ENCODE results near the gene LCE4A.

The LCE4A gene

DNA sequence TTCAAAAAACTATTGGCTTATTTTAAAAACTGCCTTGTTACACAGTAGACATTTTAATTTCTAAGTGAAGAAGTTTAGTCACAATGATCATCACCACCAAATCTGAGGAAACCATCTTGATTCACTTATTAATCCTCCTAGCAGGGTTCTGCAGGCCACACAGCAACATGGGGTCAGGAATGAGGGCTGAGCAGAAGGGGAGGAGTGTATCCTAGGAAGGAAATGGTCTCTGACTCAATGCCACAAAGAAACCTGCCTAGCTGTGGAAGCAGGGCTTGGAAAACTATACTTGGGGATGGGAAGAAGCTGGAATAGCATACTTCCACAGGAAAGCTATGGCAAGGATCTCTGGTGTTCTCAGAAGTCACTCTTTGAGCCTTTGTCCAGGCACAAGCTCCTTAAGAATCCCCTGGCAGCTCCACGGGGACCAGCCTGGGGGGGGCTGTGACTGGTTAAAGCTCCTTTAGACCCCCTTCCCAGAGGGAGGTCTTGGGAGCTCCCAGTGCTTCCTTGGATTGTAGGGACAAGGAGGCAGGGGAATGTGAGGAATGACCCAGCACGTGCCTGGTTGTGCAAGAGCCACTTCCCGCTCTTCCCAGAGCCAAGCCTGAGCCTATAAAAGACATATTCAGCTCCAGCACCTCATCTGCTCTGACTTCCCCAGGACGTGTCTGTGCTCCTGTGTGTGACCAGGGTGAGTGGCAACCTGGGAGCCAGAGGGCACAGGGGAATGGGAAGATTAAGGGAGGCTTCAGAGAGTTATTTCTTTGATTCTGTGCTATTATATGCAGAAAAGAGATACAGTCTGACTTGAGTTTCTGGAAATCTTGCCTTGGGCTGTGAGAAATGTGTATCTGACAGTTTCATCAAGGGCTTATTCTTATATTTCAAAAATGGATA lies 10.0 kb upstream of the LCE4A start, which contains the start of gene LCE2A:
LCE2A (plus strand) TSS at position 645 of the 900 bp plus-strand sequence. CDS start 557 bp downstream, outside the sequence.
- Histone ChIP-seq H3K4me1 (ENCODE audit: control insufficient read depth, insufficient read depth, low read length) (no peaks in the 10 kb centered on the region), H3K9me3 (ENCODE audit: control insufficient read depth, insufficient read depth, low read length) (peaks cover 5% of the 10 kb centered on the region), H3K36me3 (ENCODE audit: control insufficient read depth, insufficient read depth, low read length) (no peaks in the 10 kb centered on the region), H3K4me3 (ENCODE audit: low read length) (no peak within 1 kb of the TSS), H3K27me3 (ENCODE audit: control insufficient read depth, insufficient read depth, low read length) (no peaks in the 10 kb centered on the region), H3K27ac (ENCODE audit: low read length) (no peak within 1 kb of the TSS)
- DNase-seq (ENCODE audit: low read depth, low spot score): no peak
- WGBS (ENCODE audit: insufficient coverage, insufficient read length): no CpG with 5 or more reads among the region's 4 CpGs

DNA sequence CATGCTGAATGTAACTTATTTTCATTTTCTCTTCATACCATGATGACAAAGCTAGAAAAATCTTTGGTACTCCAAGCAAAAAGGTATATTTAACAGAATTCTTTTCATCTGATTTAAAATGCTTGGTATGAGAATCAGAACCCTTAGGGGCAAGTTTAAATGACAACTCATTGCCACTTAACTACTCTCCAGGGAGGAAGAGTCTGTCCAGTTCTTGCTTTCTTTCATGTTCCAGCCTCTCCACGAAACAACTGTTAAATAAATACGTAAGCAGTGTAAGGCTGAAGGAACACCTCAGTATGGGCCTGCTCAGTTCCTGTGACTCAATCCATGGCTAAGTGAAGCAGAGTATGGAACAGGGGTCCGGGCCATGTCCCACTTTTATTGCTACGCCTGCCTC lies 8.2 kb upstream of the LCE4A start:
- H3K4me3 ChIP-seq (ENCODE audit: low read length): no peak overlapping the region
- H3K27me3 ChIP-seq (ENCODE audit: control insufficient read depth, insufficient read depth, low read length): no peaks in the 10 kb centered on the region
- no peaks in the 10 kb centered on the region for H3K36me3 ChIP-seq (ENCODE audit: control insufficient read depth, insufficient read depth, low read length)
- peaks cover 5% of the 10 kb centered on the region for H3K9me3 ChIP-seq (ENCODE audit: control insufficient read depth, insufficient read depth, low read length)
- DNase-seq (ENCODE audit: low read depth, low spot score): no peak
- H3K4me1 ChIP-seq (ENCODE audit: control insufficient read depth, insufficient read depth, low read length): no peaks in the 10 kb centered on the region
- no CpG with 5 or more reads among the region's 4 CpGs for WGBS (ENCODE audit: insufficient coverage, insufficient read length)
- no peak overlapping the region for H3K27ac ChIP-seq (ENCODE audit: low read length)

DNA sequence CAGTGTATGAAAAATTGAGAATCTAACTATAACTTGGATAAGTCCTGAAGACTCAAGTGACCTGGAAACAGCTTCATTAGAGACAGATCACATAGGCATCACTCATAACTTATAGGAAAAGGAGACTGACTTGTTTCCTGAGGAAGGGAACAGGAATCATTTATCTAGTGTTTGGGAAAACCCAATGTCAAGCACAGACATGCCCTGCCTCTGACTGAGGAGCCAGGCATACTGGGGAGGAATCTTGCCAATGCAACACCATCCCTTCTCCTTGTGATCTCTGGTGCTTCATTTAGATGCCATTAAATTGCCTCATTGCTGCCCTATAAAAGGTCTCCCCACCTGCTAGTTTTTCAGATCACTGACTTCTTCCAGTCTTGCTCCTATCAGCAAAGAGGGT lies 10.3 kb downstream of the LCE4A start:
- H3K27me3 ChIP-seq (ENCODE audit: control insufficient read depth, insufficient read depth, low read length): no peaks in the 10 kb centered on the region
- H3K4me1 ChIP-seq (ENCODE audit: control insufficient read depth, insufficient read depth, low read length): no peaks in the 10 kb centered on the region
- H3K27ac ChIP-seq (ENCODE audit: low read length): no peak overlapping the region
- H3K4me3 ChIP-seq (ENCODE audit: low read length): no peak overlapping the region
- H3K9me3 ChIP-seq (ENCODE audit: control insufficient read depth, insufficient read depth, low read length): peaks cover 15% of the 10 kb centered on the region
- DNase-seq (ENCODE audit: low read depth, low spot score): no peak
- H3K36me3 ChIP-seq (ENCODE audit: control insufficient read depth, insufficient read depth, low read length): no peaks in the 10 kb centered on the region

DNA sequence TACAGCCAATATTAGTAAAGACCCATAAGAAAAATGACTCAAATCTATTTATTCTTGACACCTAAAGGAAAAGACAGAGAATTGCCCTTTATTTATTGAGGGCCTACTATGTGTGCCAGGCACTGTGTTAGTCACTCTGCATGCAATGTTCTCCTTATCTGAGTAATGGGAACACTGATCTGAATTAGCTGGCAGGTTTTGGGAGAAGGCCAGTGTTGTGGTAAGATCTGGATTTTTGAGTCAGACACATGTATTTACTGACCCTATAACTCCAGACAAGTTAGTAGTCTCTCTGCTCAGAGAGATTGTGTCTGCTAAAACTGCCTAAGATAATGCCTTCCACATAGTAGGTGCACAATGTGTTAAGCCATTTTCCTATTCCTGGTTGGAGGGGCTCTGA lies 17.3 kb downstream of the LCE4A start:
- no peaks in the 10 kb centered on the region for H3K27me3 ChIP-seq (ENCODE audit: control insufficient read depth, insufficient read depth, low read length)
- no peaks in the 10 kb centered on the region for H3K4me1 ChIP-seq (ENCODE audit: control insufficient read depth, insufficient read depth, low read length)
- no peak overlapping the region for H3K4me3 ChIP-seq (ENCODE audit: low read length)
- no peaks in the 10 kb centered on the region for H3K36me3 ChIP-seq (ENCODE audit: control insufficient read depth, insufficient read depth, low read length)
- DNase-seq (ENCODE audit: low read depth, low spot score): no peak
- H3K27ac ChIP-seq (ENCODE audit: low read length): no peak overlapping the region
- H3K9me3 ChIP-seq (ENCODE audit: control insufficient read depth, insufficient read depth, low read length): peaks cover 5% of the 10 kb centered on the region

DNA sequence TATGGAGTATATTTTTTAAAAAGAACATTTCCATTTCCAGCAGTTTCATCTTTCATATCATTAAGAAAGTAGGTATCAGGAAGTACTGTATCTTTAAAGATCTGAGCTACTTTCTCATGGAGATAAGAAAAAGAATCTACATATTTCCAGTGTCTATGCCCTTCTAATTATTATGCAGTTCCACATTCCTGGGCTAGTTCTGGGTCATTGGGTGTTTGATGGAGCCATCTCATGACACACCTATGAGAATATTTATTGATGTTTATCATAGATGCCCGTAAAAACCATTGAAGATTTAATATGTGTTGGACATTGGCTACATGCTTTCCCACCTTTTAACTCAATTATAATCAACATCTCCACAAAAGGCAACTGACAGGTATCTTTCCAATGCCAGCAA lies 21.0 kb downstream of the LCE4A start:
- H3K9me3 ChIP-seq (ENCODE audit: control insufficient read depth, insufficient read depth, low read length): peaks cover 4% of the 10 kb centered on the region
- no peaks in the 10 kb centered on the region for H3K27me3 ChIP-seq (ENCODE audit: control insufficient read depth, insufficient read depth, low read length)
- no peak overlapping the region for H3K4me3 ChIP-seq (ENCODE audit: low read length)
- no peaks in the 10 kb centered on the region for H3K4me1 ChIP-seq (ENCODE audit: control insufficient read depth, insufficient read depth, low read length)
- no peak for DNase-seq (ENCODE audit: low read depth, low spot score)
- H3K36me3 ChIP-seq (ENCODE audit: control insufficient read depth, insufficient read depth, low read length): no peaks in the 10 kb centered on the region
- no peak overlapping the region for H3K27ac ChIP-seq (ENCODE audit: low read length)
- no CpG with 5 or more reads among the region's 1 CpG for WGBS (ENCODE audit: insufficient coverage, insufficient read length)

DNA sequence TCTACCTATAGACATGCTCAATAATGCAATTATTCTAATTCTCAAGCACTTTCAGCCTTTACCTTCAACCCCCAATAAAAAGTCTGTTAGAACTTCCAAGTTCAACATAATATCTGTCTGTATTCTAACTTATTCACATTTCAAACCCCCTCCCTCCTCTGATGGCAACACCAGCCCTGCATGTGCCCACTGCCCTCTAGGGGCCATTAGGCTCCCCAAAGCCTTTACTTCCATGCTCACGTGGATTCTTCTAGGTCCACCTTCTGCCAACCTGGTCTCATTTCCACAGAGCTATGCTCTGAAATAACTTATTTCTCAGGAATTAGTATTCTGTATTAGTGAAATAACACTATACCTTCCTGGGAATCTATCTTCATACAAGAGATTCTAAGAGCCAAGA lies 27.7 kb downstream of the LCE4A start:
- Histone ChIP-seq H3K36me3 (ENCODE audit: control insufficient read depth, insufficient read depth, low read length) (no peaks in the 10 kb centered on the region), H3K27me3 (ENCODE audit: control insufficient read depth, insufficient read depth, low read length) (no peaks in the 10 kb centered on the region), H3K27ac (ENCODE audit: low read length) (no peak overlapping the region), H3K4me1 (ENCODE audit: control insufficient read depth, insufficient read depth, low read length) (no peaks in the 10 kb centered on the region), H3K9me3 (ENCODE audit: control insufficient read depth, insufficient read depth, low read length) (peaks cover 14% of the 10 kb centered on the region), H3K4me3 (ENCODE audit: low read length) (no peak overlapping the region)
- no peak for DNase-seq (ENCODE audit: low read depth, low spot score)
- WGBS (ENCODE audit: insufficient coverage, insufficient read length): no CpG with 5 or more reads among the region's 1 CpG

DNA sequence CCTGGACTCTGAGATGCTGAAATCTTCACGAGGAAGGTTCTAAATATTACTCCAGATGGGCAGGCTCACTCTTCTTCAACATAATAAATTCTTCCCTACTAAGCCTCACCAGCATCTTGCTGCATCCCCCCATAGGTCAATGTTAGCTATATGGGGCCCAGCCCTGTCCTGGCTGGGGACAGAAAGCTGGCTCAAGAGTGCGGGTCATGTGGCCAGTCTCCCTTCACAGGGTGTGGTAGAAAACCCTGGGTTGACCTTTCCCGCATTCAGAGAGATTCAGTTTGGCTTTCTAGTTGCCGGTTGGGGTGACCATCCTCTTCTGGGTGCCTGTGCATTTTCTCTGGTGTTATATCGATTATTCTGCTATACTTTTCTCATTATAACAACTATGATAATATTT lies 30.0 kb downstream of the LCE4A start:
- Histone ChIP-seq H3K27ac (ENCODE audit: low read length) (no peak overlapping the region), H3K4me1 (ENCODE audit: control insufficient read depth, insufficient read depth, low read length) (no peaks in the 10 kb centered on the region), H3K27me3 (ENCODE audit: control insufficient read depth, insufficient read depth, low read length) (no peaks in the 10 kb centered on the region), H3K36me3 (ENCODE audit: control insufficient read depth, insufficient read depth, low read length) (no peaks in the 10 kb centered on the region), H3K4me3 (ENCODE audit: low read length) (no peak overlapping the region), H3K9me3 (ENCODE audit: control insufficient read depth, insufficient read depth, low read length) (peaks cover 18% of the 10 kb centered on the region)
- no CpG with 5 or more reads among the region's 5 CpGs for WGBS (ENCODE audit: insufficient coverage, insufficient read length)
- no peak for DNase-seq (ENCODE audit: low read depth, low spot score)

DNA sequence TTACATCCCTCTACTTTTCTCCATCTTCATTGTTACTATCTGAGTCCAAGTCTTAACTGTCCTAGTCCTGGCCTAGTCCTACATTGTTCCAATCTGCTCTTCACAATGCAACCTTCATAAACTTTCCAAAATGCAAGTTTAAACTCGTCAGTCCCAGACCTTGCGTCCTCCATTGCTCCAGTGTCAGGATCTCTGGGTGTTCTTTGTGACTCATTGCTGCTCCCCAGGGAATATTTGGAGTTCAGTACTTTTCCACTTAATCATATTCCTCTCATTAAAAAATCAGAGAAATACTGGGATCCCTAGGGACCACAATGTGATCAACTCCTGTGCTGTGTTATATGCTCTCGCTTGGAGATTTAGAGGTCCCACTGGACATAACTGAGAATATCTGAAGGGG lies 31.9 kb downstream of the LCE4A start:
- H3K27ac ChIP-seq (ENCODE audit: low read length): no peak overlapping the region
- DNase-seq (ENCODE audit: low read depth, low spot score): no peak
- no peaks in the 10 kb centered on the region for H3K27me3 ChIP-seq (ENCODE audit: control insufficient read depth, insufficient read depth, low read length)
- H3K4me3 ChIP-seq (ENCODE audit: low read length): no peak overlapping the region
- H3K36me3 ChIP-seq (ENCODE audit: control insufficient read depth, insufficient read depth, low read length): no peaks in the 10 kb centered on the region
- no CpG with 5 or more reads among the region's 3 CpGs for WGBS (ENCODE audit: insufficient coverage, insufficient read length)
- H3K9me3 ChIP-seq (ENCODE audit: control insufficient read depth, insufficient read depth, low read length): peaks cover 22% of the 10 kb centered on the region
- no peaks in the 10 kb centered on the region for H3K4me1 ChIP-seq (ENCODE audit: control insufficient read depth, insufficient read depth, low read length)

DNA sequence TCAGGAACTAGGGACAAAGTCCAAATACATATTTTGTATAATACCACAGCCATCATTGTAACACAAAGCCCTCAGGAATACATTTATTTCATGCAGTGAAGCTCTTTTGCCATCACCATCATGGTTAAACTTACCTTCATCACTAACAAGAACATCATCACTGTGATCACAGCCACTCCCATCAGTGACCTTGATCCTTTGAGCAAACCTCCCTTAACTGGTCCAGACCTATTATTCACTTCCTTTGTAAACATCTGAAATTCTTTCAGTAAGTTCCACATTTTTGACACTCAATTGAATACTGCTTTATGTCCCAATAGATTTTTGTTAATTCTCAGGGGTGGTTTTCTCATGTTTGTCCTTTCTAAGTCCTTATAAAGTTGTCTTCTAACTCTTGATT lies 33.7 kb downstream of the LCE4A start:
- no peaks in the 10 kb centered on the region for H3K36me3 ChIP-seq (ENCODE audit: control insufficient read depth, insufficient read depth, low read length)
- H3K4me1 ChIP-seq (ENCODE audit: control insufficient read depth, insufficient read depth, low read length): no peaks in the 10 kb centered on the region
- H3K9me3 ChIP-seq (ENCODE audit: control insufficient read depth, insufficient read depth, low read length): peaks cover 22% of the 10 kb centered on the region
- DNase-seq (ENCODE audit: low read depth, low spot score): no peak
- no peak overlapping the region for H3K4me3 ChIP-seq (ENCODE audit: low read length)
- H3K27ac ChIP-seq (ENCODE audit: low read length): no peak overlapping the region
- H3K27me3 ChIP-seq (ENCODE audit: control insufficient read depth, insufficient read depth, low read length): no peaks in the 10 kb centered on the region; the same call in 1 of the 2 replicates

DNA sequence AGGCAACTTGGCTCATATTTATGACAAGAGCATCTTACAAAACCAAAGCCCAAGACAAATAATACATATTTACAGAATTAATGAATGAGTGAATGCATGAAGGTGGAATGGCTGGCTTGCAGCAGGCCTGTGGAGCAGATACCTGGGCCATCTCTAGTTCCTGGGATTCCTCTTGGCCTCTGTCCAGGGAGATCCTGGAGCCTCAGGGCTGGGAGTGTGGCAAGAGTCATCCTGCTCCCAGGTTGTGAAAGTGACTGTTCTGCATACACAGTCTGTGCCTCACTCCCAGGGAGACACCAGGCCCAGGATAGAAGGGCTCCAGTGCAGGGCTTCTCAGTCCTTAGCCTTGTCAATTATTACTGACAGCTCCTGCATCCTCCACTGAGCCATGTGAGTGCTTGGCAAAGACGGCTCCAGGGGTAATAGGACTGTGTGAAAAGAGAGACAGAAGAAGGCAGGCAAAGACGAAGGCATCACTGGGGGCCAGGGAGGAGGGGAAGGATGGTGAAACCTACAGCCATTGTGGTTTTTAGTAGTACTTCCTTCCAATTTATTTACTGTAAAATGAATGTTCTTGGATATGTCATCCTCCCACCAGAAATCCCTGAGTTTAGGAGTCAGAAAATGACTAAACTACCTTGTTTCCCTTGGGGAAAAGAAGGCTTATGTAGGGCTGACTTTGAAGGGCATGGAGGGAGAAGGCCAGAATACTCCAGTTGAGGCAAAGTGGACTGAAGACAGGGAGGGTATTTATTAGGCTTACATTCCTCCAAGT lies 35.6 kb downstream of the LCE4A start:
- H3K27me3 ChIP-seq (ENCODE audit: control insufficient read depth, insufficient read depth, low read length): no peaks in the 10 kb centered on the region; the same call in 1 of the 2 replicates
- peaks cover 15% of the 10 kb centered on the region for H3K9me3 ChIP-seq (ENCODE audit: control insufficient read depth, insufficient read depth, low read length)
- no peaks in the 10 kb centered on the region for H3K4me1 ChIP-seq (ENCODE audit: control insufficient read depth, insufficient read depth, low read length)
- no CpG with 5 or more reads among the region's 2 CpGs for WGBS (ENCODE audit: insufficient coverage, insufficient read length)
- no peak for DNase-seq (ENCODE audit: low read depth, low spot score)
- H3K4me3 ChIP-seq (ENCODE audit: low read length): no peak overlapping the region
- no peak overlapping the region for H3K27ac ChIP-seq (ENCODE audit: low read length)
- no peaks in the 10 kb centered on the region for H3K36me3 ChIP-seq (ENCODE audit: control insufficient read depth, insufficient read depth, low read length)

Data from iPS DF 6.9 (cell line).